NCI-H1436 (cell line): ENCODE results near the gene TLE1.
"Not testable (repeated sequence)": the region's sequence is repeated elsewhere in the genome, so short reads cannot be mapped to it uniquely, and the experiment has no call there.

ENCODE experiments used
- DNase-seq: peaks from one replicate; lab custom pipeline; 2025; lab: John Stamatoyannopoulos, UW

Gene TLE1

DNA sequence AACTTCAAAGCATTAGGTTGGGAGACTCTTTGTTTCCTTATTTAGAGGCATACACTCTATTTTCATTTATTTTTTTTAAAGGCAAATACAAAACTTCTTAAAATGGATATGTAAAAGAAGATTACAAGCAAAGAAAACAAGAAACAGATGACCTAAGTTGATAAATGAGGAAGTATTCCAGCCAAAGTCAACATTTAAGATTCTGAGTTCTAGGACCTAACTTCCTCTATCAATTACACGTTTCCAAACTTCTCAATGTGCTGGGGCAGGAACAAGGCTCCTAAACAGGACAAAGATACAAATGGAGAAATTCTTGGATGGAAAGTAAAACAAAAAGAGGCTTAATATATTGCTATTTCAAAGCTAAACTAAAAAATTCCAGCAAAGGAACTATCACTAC, 89.5 kb downstream of the TLE1 start:
- DNase-seq, result no peak

- no peak for DNase-seq
Measured at GRCh38 chr9:81598811-81599210, 90.5 kb downstream of the TLE1 start.

GRCh38 chr9:81598123-81598497, 91.2 kb downstream of the TLE1 start:
- DNase-seq, result no peak

GRCh38 chr9:81597419-81598122, 91.8 kb downstream of the TLE1 start:
- DNase-seq, result no peak

GRCh38 chr9:81596679-81597418, 92.5 kb downstream of the TLE1 start:
- no peak for DNase-seq

GRCh38 chr9:81595887-81596543, 93.3 kb downstream of the TLE1 start:
- DNase-seq, result peak; percentile 38

DNA sequence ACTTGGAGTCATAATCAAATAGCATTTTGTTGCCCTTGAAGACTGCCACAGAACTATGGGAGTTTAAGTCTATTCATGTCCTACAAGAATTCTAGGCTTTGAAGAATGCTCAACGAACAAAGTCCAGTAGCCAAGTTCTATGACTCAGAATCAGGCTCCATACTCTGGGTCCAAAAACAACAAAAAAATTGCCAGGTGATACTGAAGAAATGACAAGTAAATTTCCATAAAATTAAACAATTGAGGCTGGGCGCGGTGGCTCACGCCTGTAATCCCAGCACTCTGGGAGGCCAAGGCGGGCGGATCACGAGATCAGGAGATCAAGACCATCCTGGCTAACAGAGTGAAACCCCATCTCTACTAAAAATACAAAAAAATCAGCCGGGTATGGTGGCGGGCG, 94.1 kb downstream of the TLE1 start:
- not testable (repeated sequence) for DNase-seq

- no peak for DNase-seq
Measured at GRCh38 chr9:81594415-81594814, 94.9 kb downstream of the TLE1 start.

- DNase-seq, result no peak
Measured at GRCh38 chr9:81592887-81593266, 96.5 kb downstream of the TLE1 start.

- no peak for DNase-seq
Measured at GRCh38 chr9:81591791-81592190, 97.6 kb downstream of the TLE1 start.

DNA sequence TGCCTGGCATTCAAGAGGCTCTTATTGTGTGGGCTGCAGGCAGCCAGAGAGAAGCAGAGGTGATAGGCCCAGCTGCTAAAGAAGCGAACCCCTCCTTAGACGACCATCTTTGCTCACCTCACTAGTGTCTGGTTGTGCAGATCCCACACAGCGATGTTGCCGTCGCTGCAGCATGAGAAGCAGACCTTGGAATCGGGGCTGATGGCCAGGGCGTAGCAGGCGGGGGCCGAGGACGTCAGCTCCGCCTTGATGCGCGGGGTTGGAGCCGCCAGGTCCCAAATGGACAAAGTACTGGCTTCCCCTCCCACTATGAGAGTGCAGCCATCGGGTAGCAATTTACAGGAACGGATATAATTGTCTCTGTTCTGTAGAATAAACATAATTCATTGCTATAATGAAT, 98.7 kb downstream of the TLE1 start:
- DNase-seq, result no peak

DNA sequence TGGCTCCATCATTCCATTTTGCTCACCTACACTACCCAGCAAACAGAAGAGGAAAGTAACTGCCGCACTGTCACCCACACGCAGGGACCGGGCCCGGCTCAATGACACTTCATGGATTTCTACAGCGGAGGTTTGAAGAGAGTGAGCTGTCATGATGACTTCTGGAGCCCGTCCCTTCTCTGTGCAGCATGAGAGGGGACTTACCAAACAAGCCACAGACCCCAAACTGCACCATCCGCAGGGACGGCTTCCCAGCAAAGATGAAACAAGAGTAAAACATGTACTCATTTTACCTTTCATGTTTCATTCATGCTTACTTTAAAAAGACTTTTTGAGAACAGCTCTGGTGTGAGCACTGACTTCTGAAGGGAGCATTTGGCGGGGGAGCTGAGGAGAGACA, 99.5 kb downstream of the TLE1 start:
- DNase-seq, result no peak

DNA sequence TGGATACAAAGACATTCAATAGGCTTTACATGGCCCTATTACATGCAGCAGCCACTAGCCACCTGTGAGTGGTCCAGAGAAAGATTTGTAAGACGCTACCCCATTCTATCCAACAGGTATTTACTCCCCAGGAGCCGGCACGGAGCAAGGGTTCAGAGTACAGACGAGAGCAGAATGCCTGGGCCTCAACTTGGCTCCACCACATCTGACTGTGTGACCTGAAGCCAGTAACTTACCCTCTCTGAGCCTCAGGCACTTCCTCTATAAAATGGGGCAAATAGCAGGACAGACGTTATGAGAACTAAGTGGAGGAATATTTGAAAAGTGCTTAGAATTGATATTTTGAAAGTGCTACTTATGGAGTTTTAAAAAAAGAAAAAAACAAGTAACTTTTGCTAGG, 100.0 kb downstream of the TLE1 start:
- DNase-seq, result no peak

- DNase-seq, result no peak
Measured at GRCh38 chr9:81588148-81588871, 101.0 kb downstream of the TLE1 start.

GRCh38 chr9:81586786-81587185, 102.6 kb downstream of the TLE1 start:
- no peak for DNase-seq

DNA sequence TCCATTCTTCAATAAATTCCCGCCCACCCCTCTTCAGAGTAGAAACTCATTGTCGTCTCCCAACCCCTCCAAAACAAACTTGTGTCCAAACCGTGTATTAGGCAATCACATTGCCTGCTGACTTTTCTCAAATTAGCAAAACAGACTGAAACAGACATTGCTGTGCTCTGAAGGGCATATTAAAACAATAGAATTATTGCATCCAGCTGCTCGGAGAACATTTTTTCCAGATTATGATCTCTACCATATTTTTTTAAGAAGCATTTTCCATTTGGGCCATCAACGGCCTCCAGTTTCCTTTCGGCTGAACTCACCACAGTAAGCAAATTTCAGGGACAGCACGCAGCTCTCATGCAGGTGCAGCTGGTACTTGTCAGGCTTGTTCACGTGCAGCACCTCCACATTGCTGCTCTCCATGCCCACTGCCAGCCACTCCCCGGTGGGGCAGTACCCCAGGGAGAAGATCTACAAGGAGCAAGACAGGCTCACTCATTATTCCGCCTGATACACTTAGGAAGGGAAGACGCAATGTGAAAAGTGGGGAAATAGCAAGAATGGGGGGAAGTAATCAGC, 104.1 kb downstream of the TLE1 start:
- no peak for DNase-seq

GRCh38 chr9:81584099-81584498, 105.2 kb downstream of the TLE1 start:
- DNase-seq, result no peak

DNA sequence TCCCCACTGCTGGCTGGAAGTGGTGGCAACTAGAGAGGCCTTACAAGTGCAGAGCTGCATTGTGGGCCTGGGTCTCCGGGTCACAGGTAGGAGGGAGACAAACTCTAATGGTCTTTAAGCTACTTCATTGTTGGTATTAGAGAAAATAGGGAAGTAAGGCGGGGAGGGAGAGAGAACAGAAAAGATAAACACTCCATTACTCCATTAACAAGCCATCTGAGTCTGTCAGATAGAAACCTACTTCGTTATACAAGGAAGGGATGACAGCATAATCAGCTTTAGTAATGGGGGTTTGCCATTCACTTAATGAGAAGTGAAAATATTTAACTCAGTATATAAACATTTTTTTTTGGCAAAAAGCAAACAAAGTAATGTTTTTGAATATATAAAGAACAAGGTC, 107.4 kb downstream of the TLE1 start:
- DNase-seq, result no peak

DNA sequence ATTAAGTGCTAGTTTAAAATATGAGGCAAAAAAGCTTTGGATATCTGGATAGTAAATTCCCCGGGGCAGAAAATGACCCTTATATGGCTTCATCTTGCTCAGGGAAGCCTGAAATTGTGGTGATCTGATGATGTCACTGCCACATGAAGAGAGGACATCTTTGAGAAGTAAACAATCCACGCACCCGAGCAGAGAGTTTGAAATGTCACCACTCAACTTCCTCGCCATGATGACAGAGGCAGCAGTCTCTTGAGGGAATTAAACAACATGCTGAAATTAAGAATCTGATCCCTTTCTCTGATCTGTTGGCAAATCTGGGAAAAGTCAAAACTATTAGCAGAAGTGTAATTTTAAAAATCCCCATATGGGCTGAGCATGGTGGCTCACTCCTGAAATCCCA, 110.0 kb downstream of the TLE1 start:
- DNase-seq, result no peak

- DNase-seq, result no peak
Measured at GRCh38 chr9:81578606-81579005, 110.7 kb downstream of the TLE1 start.

- no peak for DNase-seq
Measured at GRCh38 chr9:81575956-81576355, 113.4 kb downstream of the TLE1 start.

GRCh38 chr9:81574405-81574804, 114.9 kb downstream of the TLE1 start:
- no peak for DNase-seq
